OCI-LY7 (cell line): ENCODE measurements around the gene NR5A1. TPM values are rescaled to one million over a fixed set of nuclear protein-coding genes. Genes with fewer than 3 reads are reported as not detected.

Source experiments
- BruUV-seq: library from RNA; stranded (reverse); fragments of 400-500 nt; replicated peaks from 2 replicates; lab custom pipeline; 2021; lab: Mats Ljungman, UMichigan
- CTCF ChIA-PET: fragments of 300-600 bp; sonication (Branson Sonifier 250); formaldehyde crosslinking; loops from one replicate; lab custom pipeline; 2022; ENCODE audit warnings: antibody characterized with exemption; ENCODE audit not compliant: unreplicated experiment; lab: Charles Lee
- POLR2A ChIA-PET: fragments of 300-600 bp; sonication (Branson Sonifier 250); formaldehyde crosslinking; loops from one replicate; lab custom pipeline; 2022; ENCODE audit warnings: antibody characterized with exemption; lab: Charles Lee
- DNase-seq: peaks from one replicate; pipeline ENCODE4 v3.0.0-alpha.2; 2015; ENCODE audit warnings: low spot score
- H2AFZ ChIP-seq: fragments of 200-600 bp; sonication (generic), shearing (Covaris generic); 2 replicates; pipeline ENCODE4 v1.6.1; 2014; ENCODE audit warnings: mild to moderate bottlenecking, antibody characterized with exemption, low read length, moderate library complexity
- H3K27ac ChIP-seq: fragments of 200-600 bp; sonication (generic); 2 replicates; pipeline ENCODE4 v1.5.1; 2014; ENCODE audit warnings: mixed run types, low read depth, mild to moderate bottlenecking, moderate library complexity, low read length, inconsistent platforms; ENCODE audit not compliant: poor library complexity, severe bottlenecking
- H3K36me3 ChIP-seq: fragments of 200-600 bp; sonication (generic); 2 replicates; pipeline ENCODE4 v1.6.1; 2014; ENCODE audit warnings: mild to moderate bottlenecking, antibody characterized with exemption, low read length, moderate library complexity, mixed read lengths; ENCODE audit not compliant: insufficient read depth
- H3K4me1 ChIP-seq: fragments of 200-600 bp; sonication (generic); 2 replicates; pipeline ENCODE4 v1.5.1; 2014; ENCODE audit warnings: mild to moderate bottlenecking, low read length; ENCODE audit not compliant: insufficient read depth, poor library complexity, severe bottlenecking
- H3K4me2 ChIP-seq: fragments of 200-600 bp; sonication (generic); 2 replicates; pipeline ENCODE4 v1.6.1; 2014; ENCODE audit warnings: mild to moderate bottlenecking, low read length
- H3K4me3 ChIP-seq: fragments of 200-600 bp; sonication (generic); 2 replicates; pipeline ENCODE4 v1.5.1; 2014; ENCODE audit warnings: mild to moderate bottlenecking, low read depth, low read length; ENCODE audit not compliant: poor library complexity, severe bottlenecking
- H3K79me2 ChIP-seq: fragments of 200-600 bp; sonication (generic); 2 replicates; pipeline ENCODE4 v1.6.1; 2016; ENCODE audit warnings: low read depth, mild to moderate bottlenecking, low read length, moderate library complexity, mixed read lengths; ENCODE audit not compliant: insufficient read depth
- H3K9me2 ChIP-seq: fragments of 200-600 bp; sonication (generic); 2 replicates; pipeline ENCODE4 v1.6.1; 2016; ENCODE audit warnings: mild to moderate bottlenecking, low read length, mixed read lengths; ENCODE audit not compliant: insufficient read depth
- H3K9me3 ChIP-seq: fragments of 200-600 bp; sonication (generic); 2 replicates; pipeline ENCODE4 v1.6.1; 2014; ENCODE audit warnings: mild to moderate bottlenecking, mixed run types, low read length, mixed read lengths
- H4K20me1 ChIP-seq: fragments of 200-600 bp; sonication (generic); 2 replicates; pipeline ENCODE4 v1.6.1; 2014; ENCODE audit warnings: mild to moderate bottlenecking, antibody characterized with exemption, low read length, moderate library complexity, mixed read lengths; ENCODE audit not compliant: insufficient read depth
- CTCF ChIP-seq: fragments of 200-600 bp; sonication (generic); conservative IDR thresholded peaks from 2 replicates; pipeline ENCODE4 v1.5.1; 2014; ENCODE audit warnings: mild to moderate bottlenecking, antibody characterized with exemption, low read length, moderate library complexity, mixed read lengths
- EZH2phosphoT487 ChIP-seq: fragments of 200-600 bp; sonication (generic); IDR thresholded peaks from 2 replicates; pipeline ENCODE4 v1.6.1; 2018; ENCODE audit warnings: low read depth, borderline replicate concordance, mild to moderate bottlenecking, mixed run types, antibody characterized with exemption, low read length, moderate library complexity, mixed read lengths
- intact Hi-C: fragments of 100-400 bp; cut with micrococcal nuclease; formaldehyde crosslinking; loops from one replicate; pipeline ENCODE4 v1.10.0; 2022; ENCODE audit not compliant: unreplicated experiment
- total RNA-seq, 2 experiments: library from RNA; depleted of rRNA in 1 of 2; stranded (reverse); fragments of >200 nt in 1 of 2; shearing (Covaris generic) in 1 of 2; gene quantifications; 2 replicates each; pipeline ENCODE4 v1.2.3, GENCODE V29; 2014 to 2022

The NR5A1 gene
- total RNA-seq, 2 experiments from 2014 or later: not detected

GRCh38 chr9:124469011-124469832 is 38.0 kb downstream of the NR5A1 start:
- DNase-seq: no peak
- Histone ChIP-seq H3K9me3 (no peaks in the 10 kb centered on the region), H3K27ac (no peak overlapping the region), H3K36me3 (no peaks in the 10 kb centered on the region), H3K79me2 (no peaks in the 10 kb centered on the region), H3K9me2 (no peaks in the 10 kb centered on the region), H3K4me1 (no peaks in the 10 kb centered on the region), H3K4me2 (no peak overlapping the region), H2AFZ (no peak overlapping the region), H4K20me1 (no peaks in the 10 kb centered on the region), H3K4me3 (no peak overlapping the region)
- POLR2A ChIA-PET: no interaction called here
- intact Hi-C loops: no loop called here
- TF ChIP-seq CTCF: no peak
- no peak for TF ChIP-seq EZH2phosphoT487
- CTCF ChIA-PET: no interaction called here
- BruUV-seq: no TSS peak

- DNase-seq: peak; percentile 17
Observed at GRCh38 chr9:124468061-124468740, 39.0 kb downstream of the NR5A1 start.

More at GRCh38 chr9:124468061-124468740, 39.0 kb downstream of the NR5A1 start:
- Histone ChIP-seq H3K36me3 (no peaks in the 10 kb centered on the region), H2AFZ (no peak overlapping the region), H3K79me2 (no peaks in the 10 kb centered on the region), H3K9me3 (no peaks in the 10 kb centered on the region), H3K9me2 (no peaks in the 10 kb centered on the region), H4K20me1 (no peaks in the 10 kb centered on the region), H3K27ac (no peak overlapping the region), H3K4me1 (no peaks in the 10 kb centered on the region), H3K4me2 (no peak overlapping the region), H3K4me3 (no peak overlapping the region)
- TF ChIP-seq CTCF (no peak), EZH2phosphoT487 (no peak)
- POLR2A ChIA-PET: no interaction called here
- BruUV-seq: no TSS peak
- intact Hi-C loops: no loop called here
- CTCF ChIA-PET: no interaction called here
